CD4-positive, alpha-beta T cell treated with Interleukin-15 for 4 hours (primary cell): ENCODE data around the gene SSNA1.

ENCODE experiments used
- DNase-seq: peaks from one replicate; pipeline ENCODE4 v3.0.0-alpha.2; 2020; ENCODE audit warnings: low spot score

Gene SSNA1

GRCh38 chr9:137168573-137168903 is 19.9 kb upstream of the SSNA1 start:
- DNase-seq = no peak

- DNase-seq = no peak
These were observed 19.3 kb upstream of the SSNA1 start for GRCh38 chr9:137168904-137169856.

GRCh38 chr9:137169896-137170358 is 18.5 kb upstream of the SSNA1 start, which contains the start of gene LRRC26:
Gene LRRC26 (minus strand): TSS chr9:137170051. CDS start chr9:137169943, 108 bp downstream.
- DNase-seq = no peak

- no peak for DNase-seq
These were observed 17.9 kb upstream of the SSNA1 start for GRCh38 chr9:137170486-137171148.

GRCh38 chr9:137171149-137171900 is 17.2 kb upstream of the SSNA1 start:
- DNase-seq = no peak

GRCh38 chr9:137172901-137173795 is 15.3 kb upstream of the SSNA1 start:
- no peak for DNase-seq

GRCh38 chr9:137173796-137174664 is 14.4 kb upstream of the SSNA1 start:
- DNase-seq = no peak

- DNase-seq = no peak
These were observed 13.7 kb upstream of the SSNA1 start for GRCh38 chr9:137174722-137175293.

GRCh38 chr9:137175345-137175961 is 13.0 kb upstream of the SSNA1 start:
- no peak for DNase-seq

GRCh38 chr9:137176302-137177182 is 11.9 kb upstream of the SSNA1 start:
- DNase-seq = peak; percentile 25

GRCh38 chr9:137178201-137178938 is 10.1 kb upstream of the SSNA1 start:
- DNase-seq = no peak

GRCh38 chr9:137178939-137179630 is 9.4 kb upstream of the SSNA1 start:
- DNase-seq = no peak

GRCh38 chr9:137179761-137180160 is 8.7 kb upstream of the SSNA1 start:
- no peak for DNase-seq

GRCh38 chr9:137180491-137180890 is 8.0 kb upstream of the SSNA1 start:
- no peak for DNase-seq

- no peak for DNase-seq
These were observed 6.8 kb upstream of the SSNA1 start for GRCh38 chr9:137181680-137182079.

GRCh38 chr9:137182836-137183235 is 5.6 kb upstream of the SSNA1 start:
- DNase-seq = no peak

GRCh38 chr9:137183980-137184595 is 4.4 kb upstream of the SSNA1 start:
- no peak for DNase-seq
